ENCODE results near the gene RANBP17.
"Not testable (repeated sequence)": the region's sequence is repeated elsewhere in the genome, so short reads cannot be mapped to it uniquely, and the experiment has no call there.

- TF ChIP-seq POLR2AphosphoS5, GABPA (IDR thresholded peaks at IDR 0.05; ENCODE audit: low read depth): not testable (repeated sequence)
- TF ChIP-seq, protein P1, sequence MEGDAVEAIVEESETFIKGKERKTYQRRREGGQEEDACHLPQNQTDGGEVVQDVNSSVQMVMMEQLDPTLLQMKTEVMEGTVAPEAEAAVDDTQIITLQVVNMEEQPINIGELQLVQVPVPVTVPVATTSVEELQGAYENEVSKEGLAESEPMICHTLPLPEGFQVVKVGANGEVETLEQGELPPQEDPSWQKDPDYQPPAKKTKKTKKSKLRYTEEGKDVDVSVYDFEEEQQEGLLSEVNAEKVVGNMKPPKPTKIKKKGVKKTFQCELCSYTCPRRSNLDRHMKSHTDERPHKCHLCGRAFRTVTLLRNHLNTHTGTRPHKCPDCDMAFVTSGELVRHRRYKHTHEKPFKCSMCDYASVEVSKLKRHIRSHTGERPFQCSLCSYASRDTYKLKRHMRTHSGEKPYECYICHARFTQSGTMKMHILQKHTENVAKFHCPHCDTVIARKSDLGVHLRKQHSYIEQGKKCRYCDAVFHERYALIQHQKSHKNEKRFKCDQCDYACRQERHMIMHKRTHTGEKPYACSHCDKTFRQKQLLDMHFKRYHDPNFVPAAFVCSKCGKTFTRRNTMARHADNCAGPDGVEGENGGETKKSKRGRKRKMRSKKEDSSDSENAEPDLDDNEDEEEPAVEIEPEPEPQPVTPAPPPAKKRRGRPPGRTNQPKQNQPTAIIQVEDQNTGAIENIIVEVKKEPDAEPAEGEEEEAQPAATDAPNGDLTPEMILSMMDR (IDR thresholded peaks at IDR 0.05; ENCODE audit: insufficient read depth, low read length) = not testable (repeated sequence)
These were observed 118.4 kb downstream of the RANBP17 start for GRCh38 chr5:170980261-170980660.

Data from HL-60 (cell line).